Esophagus squamous epithelium (tissue), 4 donors: ENCODE measurements around the gene ACAP3.

Source experiments
- CTCF ChIP-seq, 6 experiments: fragments of 450-650 bp in 4 of 6; fragments of 200-600 bp in 2 of 6; sonication (generic) in 2 of 6; IDR thresholded peaks; one replicate each; pipeline ENCODE4 v1.5.1; 2016 to 2019; ENCODE audit warnings: antibody characterized with exemption in 6 of 6, mild to moderate bottlenecking in 4 of 6, moderate library complexity in 4 of 6
- POLR2A ChIP-seq, 4 donors: fragments of 450-650 bp; IDR thresholded peaks; one replicate each; pipeline ENCODE4 v1.6.1; 2017; ENCODE audit warnings: antibody characterized with exemption in 4 of 4, mild to moderate bottlenecking in 4 of 4, moderate library complexity in 3 of 4

DNA sequence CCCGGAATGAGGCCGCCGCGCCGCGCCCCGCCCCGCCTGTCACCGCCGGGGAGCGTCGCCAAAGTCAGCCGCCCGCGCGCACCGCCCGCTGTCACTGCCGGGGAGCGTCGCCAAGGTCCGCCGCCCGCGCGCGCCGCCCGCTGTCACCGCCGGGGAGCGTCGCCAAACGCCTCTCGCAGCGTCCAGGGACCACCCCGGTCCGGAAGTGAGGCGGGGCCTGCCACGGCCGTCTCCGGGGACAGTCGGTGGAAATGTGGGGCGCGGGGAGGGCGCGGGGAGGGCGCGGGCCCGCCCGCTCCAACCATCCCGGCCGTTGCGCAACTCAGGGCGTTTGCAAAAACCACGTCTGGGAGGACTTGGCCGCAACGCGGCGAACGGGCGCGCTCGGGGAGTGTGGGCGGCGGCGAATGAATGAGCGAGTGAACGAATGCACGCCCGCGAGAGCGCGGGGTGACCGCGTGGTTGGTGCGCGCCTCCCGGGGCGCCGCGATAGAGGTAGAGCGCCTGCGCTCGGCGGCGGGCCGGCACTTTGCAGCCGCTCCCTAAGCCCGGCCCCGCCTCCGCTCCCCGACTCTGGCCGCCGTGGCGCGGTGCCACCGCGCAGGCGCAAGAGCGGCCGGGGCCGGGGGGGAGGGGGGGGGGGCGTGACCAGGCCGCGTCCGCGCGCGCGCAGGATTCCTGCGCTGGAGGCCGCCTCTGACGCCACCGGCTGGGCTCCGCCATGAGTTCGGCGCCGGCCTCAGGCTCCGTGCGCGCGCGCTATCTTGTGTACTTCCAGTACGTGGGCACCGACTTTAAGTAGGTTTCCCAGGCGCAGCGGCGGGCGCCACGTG is at the start of gene ACAP3, which contains the start of gene PUSL1:
- TF ChIP-seq CTCF (IDR thresholded peaks at IDR 0.05) (peak in 2 of 6 experiments; percentile 23 to 30), POLR2A (IDR thresholded peaks at IDR 0.05) (peak in 2 of 4 donors; percentile 6 to 42)
